OCI-LY3 (cell line): ENCODE measurements around the gene MKRN3.

Source experiments
- CTCF ChIP-seq: fragments of 200-600, 300-600 bp; sonication (generic); IDR thresholded peaks from 2 replicates; pipeline ENCODE4 v1.5.1; 2014; ENCODE audit warnings: antibody characterized with exemption, low read length, low read depth
- EZH2phosphoT487 ChIP-seq: fragments of 200-600 bp; shearing (Covaris generic); IDR thresholded peaks from 2 replicates; pipeline ENCODE4 v1.6.1; 2018; ENCODE audit warnings: antibody characterized with exemption, mixed run types, low read depth

- TF ChIP-seq CTCF (no peak), EZH2phosphoT487 (no peak)
Measured at GRCh38 chr15:23596736-23597135, 31.3 kb downstream of the MKRN3 start.
